SK-N-SH (cell line): ENCODE results near the gene BCL11A. TPM values are rescaled to one million over a fixed set of nuclear protein-coding genes. Genes with fewer than 3 reads are reported as not detected.

Experiments
- CTCF ChIA-PET: fragments of 300-600, 350-600 bp; formaldehyde crosslinking; extraction: SDS; loops from one replicate; lab custom pipeline; 2021; lab: Yijun Ruan, JAX
- POLR2A ChIA-PET: fragments of 350-600 bp; sonication (Branson Sonifier 250); formaldehyde crosslinking; extraction: SDS; loops from one replicate; lab custom pipeline; 2020; ENCODE audit warnings: antibody characterized with exemption, inconsistent platforms; lab: Yijun Ruan, JAX
- DNase-seq: peaks from one replicate; pipeline ENCODE4 v3.0.0; 2012
- H2AFZ ChIP-seq: fragments of 200-600 bp; sonication (generic); 2 replicates; pipeline ENCODE4 v1.8.1; 2016; ENCODE audit warnings: antibody characterized with exemption, mild to moderate bottlenecking, low read depth
- H3F3A ChIP-seq: fragments of 200-600 bp; sonication (generic); replicated peaks from 2 replicates; pipeline ENCODE3; 2016; ENCODE audit warnings: antibody characterized with exemption, mild to moderate bottlenecking; ENCODE audit not compliant: insufficient read depth
- H3K27ac ChIP-seq, 2 experiments: fragments of 200-500 bp in 1 of 2; fragments of 200-600 bp in 1 of 2; sonication (Bioruptor generic) in 1 of 2; sonication (generic), shearing (Covaris generic) in 1 of 2; 2 replicates each; pipeline versions ENCODE4 v1.5.1 to v1.6.1; 2014 to 2016; ENCODE audit warnings: low read depth in 2 of 2, inconsistent platforms in 1 of 2, low read length in 1 of 2, mild to moderate bottlenecking in 1 of 2, mixed read lengths in 1 of 2
- H3K27me3 ChIP-seq: fragments of 200-600 bp; sonication (generic), shearing (Covaris generic); 2 replicates; pipeline ENCODE4 v1.6.1; 2016; ENCODE audit warnings: mixed run types; ENCODE audit not compliant: insufficient read depth
- H3K36me3 ChIP-seq, 2 experiments: fragments of 200-500 bp in 1 of 2; fragments of 200-600 bp in 1 of 2; sonication (Bioruptor generic) in 1 of 2; sonication (generic) in 1 of 2; replicated peaks in 1 of 2; 2 replicates each; pipeline versions ENCODE3 to v1.5.1; 2014 to 2016; ENCODE audit warnings: low read length in 1 of 2, mild to moderate bottlenecking in 1 of 2; ENCODE audit not compliant: insufficient read depth in 2 of 2, control insufficient read depth in 1 of 2
- H3K4me1 ChIP-seq, 2 experiments: fragments of 200-500 bp in 1 of 2; fragments of 200-600 bp in 1 of 2; sonication (Bioruptor generic) in 1 of 2; sonication (generic), shearing (Covaris generic) in 1 of 2; 2 replicates each; pipeline versions ENCODE4 v1.5.1 to v1.6.1; 2014 to 2016; ENCODE audit warnings: low read depth in 1 of 2, low read length in 1 of 2, mixed run types in 1 of 2; ENCODE audit not compliant: insufficient read depth in 2 of 2, control insufficient read depth in 1 of 2
- H3K4me2 ChIP-seq: fragments of 200-600 bp; sonication (generic), shearing (Covaris generic); 2 replicates; pipeline ENCODE4 v1.6.1; 2017; ENCODE audit warnings: mixed run types
- H3K4me3 ChIP-seq, 2 experiments: fragments of 200-500 bp in 1 of 2; fragments of 200-600 bp in 1 of 2; sonication (Bioruptor generic) in 1 of 2; sonication (generic), shearing (Covaris generic) in 1 of 2; 2 replicates each; pipeline versions ENCODE4 v1.5.1 to v1.8.1; 2014 to 2016; ENCODE audit warnings: low read depth in 2 of 2, inconsistent platforms in 1 of 2, low read length in 1 of 2, mild to moderate bottlenecking in 1 of 2, mixed read lengths in 1 of 2, moderate library complexity in 1 of 2
- H3K79me2 ChIP-seq: fragments of 200-600 bp; sonication (generic); 2 replicates; pipeline ENCODE4 v1.8.1; 2017; ENCODE audit warnings: mild to moderate bottlenecking; ENCODE audit not compliant: insufficient read depth
- H3K9ac ChIP-seq: fragments of 200-600 bp; sonication (generic); 2 replicates; pipeline ENCODE4 v1.6.1; 2017; ENCODE audit warnings: mixed run types
- H3K9me2 ChIP-seq: fragments of 200-600 bp; sonication (generic); 2 replicates; pipeline ENCODE4 v1.6.1; 2017; ENCODE audit warnings: mixed run types
- H3K9me3 ChIP-seq: fragments of 200-600 bp; sonication (generic); 2 replicates; pipeline ENCODE4 v1.6.1; 2017; ENCODE audit warnings: mixed run types, mild to moderate bottlenecking, moderate library complexity
- H4K20me1 ChIP-seq: fragments of 200-600 bp; sonication (generic); 2 replicates; pipeline ENCODE4 v1.6.1; 2017; ENCODE audit warnings: mild to moderate bottlenecking, mixed run types; ENCODE audit not compliant: insufficient read depth
- EZH2phosphoT487 ChIP-seq: fragments of 200-600 bp; sonication (generic); IDR thresholded peaks from 2 replicates; pipeline ENCODE4 v1.6.1; 2017; ENCODE audit warnings: low read depth, mixed run types, mild to moderate bottlenecking, antibody characterized with exemption, moderate library complexity, borderline replicate concordance
- FOSL2 ChIP-seq: IDR thresholded peaks from 2 replicates; pipeline ENCODE4 v1.4.0; 2012; ENCODE audit warnings: low read depth, mild to moderate bottlenecking, moderate library complexity, borderline replicate concordance
- FOXJ3 ChIP-seq: sonication (generic); formaldehyde crosslinking; IDR thresholded peaks from 2 replicates; pipeline ENCODE4 v1.5.1; 2020; ENCODE audit warnings: mild to moderate bottlenecking, missing genetic modification reagents
- FOXM1 ChIP-seq: IDR thresholded peaks from 2 replicates; pipeline ENCODE4 v1.4.0; 2012; ENCODE audit warnings: low read depth, mild to moderate bottlenecking
- GABPA ChIP-seq: IDR thresholded peaks from 2 replicates; pipeline ENCODE4 v1.4.0; 2012; ENCODE audit warnings: low read depth, mild to moderate bottlenecking
- GATA2 ChIP-seq: sonication (generic); formaldehyde crosslinking; IDR thresholded peaks from 2 replicates; pipeline ENCODE4 v1.5.0; 2020; ENCODE audit warnings: mild to moderate bottlenecking, missing genetic modification reagents
- IRF3 ChIP-seq: fragments of 150-350 bp; IDR thresholded peaks from 2 replicates; pipeline ENCODE4 v1.6.1; 2016; ENCODE audit warnings: mild to moderate bottlenecking, low read depth, low read length
- MXI1 ChIP-seq: IDR thresholded peaks from 2 replicates; pipeline ENCODE4 v1.6.1; 2012; ENCODE audit warnings: mild to moderate bottlenecking, low read depth, low read length, improper control_type of control experiment
- NFIC ChIP-seq: IDR thresholded peaks from 2 replicates; pipeline ENCODE4 v1.4.0; 2012; ENCODE audit warnings: borderline replicate concordance
- RAD21 ChIP-seq: IDR thresholded peaks from 2 replicates; pipeline ENCODE4 v1.6.1; 2012; ENCODE audit warnings: mild to moderate bottlenecking, low read length
- RCOR1 ChIP-seq: fragments of 150-350 bp; IDR thresholded peaks from 2 replicates; pipeline ENCODE4 v1.6.1; 2017; ENCODE audit warnings: antibody characterized with exemption, low read length
- RXRA ChIP-seq: IDR thresholded peaks from 2 replicates; pipeline ENCODE4 v1.4.0; 2012; ENCODE audit warnings: low read depth, mild to moderate bottlenecking, borderline replicate concordance
- SIN3A ChIP-seq: IDR thresholded peaks from 2 replicates; pipeline ENCODE4 v1.6.1; 2012; ENCODE audit warnings: low read depth, mild to moderate bottlenecking, low read length, moderate library complexity, borderline replicate concordance
- SMC3 ChIP-seq: IDR thresholded peaks from 2 replicates; pipeline ENCODE4 v1.6.1; 2012; ENCODE audit warnings: low read depth, low read length, improper control_type of control experiment
- TAF1 ChIP-seq: IDR thresholded peaks from 2 replicates; pipeline ENCODE4 v1.6.1; 2012; ENCODE audit warnings: low read depth, mild to moderate bottlenecking, low read length, moderate library complexity, borderline replicate concordance
- TCF12 ChIP-seq: IDR thresholded peaks from 2 replicates; pipeline ENCODE4 v1.4.0; 2012
- YY1 ChIP-seq: IDR thresholded peaks from 2 replicates; pipeline ENCODE4 v1.4.0; 2012; ENCODE audit warnings: low read depth, mild to moderate bottlenecking
- WGBS: methylation state at CpG from one replicate; pipeline ENCODE4 v1.1.6; 2017; ENCODE audit warnings: low lambda C conversion rate; 5-methylcytosine and 5-hydroxymethylcytosine counted together
- polyA plus RNA-seq, 3 experiments: library from polyadenylated mRNA; depleted of rRNA; stranded (reverse); fragments of >200 nt; gene quantifications; 2 replicates each; pipeline ENCODE4 v1.2.3, GENCODE V29; 2012
- TF ChIP-seq, protein P1 (sequence below): IDR thresholded peaks from 2 replicates; pipeline ENCODE4; 2012
- TF ChIP-seq, protein P2 (sequence below): fragments of 200-600 bp; sonication (generic); IDR thresholded peaks from 2 replicates; pipeline ENCODE4 v1.6.1; 2017; ENCODE audit warnings: antibody characterized with exemption, mild to moderate bottlenecking, moderate library complexity

The BCL11A gene
- polyA plus RNA-seq, 1 of the 3 experiments (the other 2 are of a cell fraction) = 1.9 TPM

DNA sequence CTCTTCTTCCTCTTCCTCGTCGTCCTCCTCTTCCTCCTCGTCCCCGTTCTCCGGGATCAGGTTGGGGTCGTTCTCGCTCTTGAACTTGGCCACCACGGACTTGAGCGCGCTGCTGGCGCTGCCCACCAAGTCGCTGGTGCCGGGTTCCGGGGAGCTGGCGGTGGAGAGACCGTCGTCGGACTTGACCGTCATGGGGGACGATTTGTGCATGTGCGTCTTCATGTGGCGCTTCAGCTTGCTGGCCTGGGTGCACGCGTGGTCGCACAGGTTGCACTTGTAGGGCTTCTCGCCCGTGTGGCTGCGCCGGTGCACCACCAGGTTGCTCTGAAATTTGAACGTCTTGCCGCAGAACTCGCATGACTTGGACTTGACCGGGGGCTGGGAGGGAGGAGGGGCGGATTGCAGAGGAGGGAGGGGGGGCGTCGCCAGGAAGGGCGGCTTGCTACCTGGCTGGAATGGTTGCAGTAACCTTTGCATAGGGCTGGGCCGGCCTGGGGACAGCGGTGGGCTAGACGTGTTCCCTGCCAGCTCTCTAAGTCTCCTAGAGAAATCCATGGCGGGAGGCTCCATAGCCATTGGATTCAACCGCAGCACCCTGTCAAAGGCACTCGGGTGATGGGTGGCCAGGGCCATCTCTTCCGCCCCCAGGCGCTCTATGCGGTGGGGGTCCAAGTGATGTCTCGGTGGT is 91.9 kb downstream of the BCL11A start:
- no peaks in the 10 kb centered on the region for H3K9me2 ChIP-seq
- no peak overlapping the region for H3K4me2 ChIP-seq
- H3K36me3 ChIP-seq = peaks cover 3 to 10% of the 10 kb centered on the region in 2 experiments
- no peak overlapping the region for H3K27ac ChIP-seq
- H3K9me3 ChIP-seq = no peaks in the 10 kb centered on the region
- WGBS = 93% methylated on average over 47 of the region's 47 CpGs
- H3K79me2 ChIP-seq = no peaks in the 10 kb centered on the region
- H3K9ac ChIP-seq = no peak overlapping the region
- H3F3A ChIP-seq = peaks cover 4% of the 10 kb centered on the region
- H3K4me1 ChIP-seq = no peaks in the 10 kb centered on the region
- no peak for DNase-seq
- no peak overlapping the region for H3K4me3 ChIP-seq
- TF ChIP-seq EZH2phosphoT487 (no peak), GABPA (no peak), YY1 (no peak), FOSL2 (no peak), NFIC (no peak), SIN3A (no peak), RCOR1 (no peak), GATA2 (no peak), RAD21 (no peak), TAF1 (no peak), SMC3 (no peak), TCF12 (no peak), FOXJ3 (no peak), IRF3 (no peak), RXRA (no peak), FOXM1 (no peak), MXI1 (no peak)
- TF ChIP-seq, protein P1, sequence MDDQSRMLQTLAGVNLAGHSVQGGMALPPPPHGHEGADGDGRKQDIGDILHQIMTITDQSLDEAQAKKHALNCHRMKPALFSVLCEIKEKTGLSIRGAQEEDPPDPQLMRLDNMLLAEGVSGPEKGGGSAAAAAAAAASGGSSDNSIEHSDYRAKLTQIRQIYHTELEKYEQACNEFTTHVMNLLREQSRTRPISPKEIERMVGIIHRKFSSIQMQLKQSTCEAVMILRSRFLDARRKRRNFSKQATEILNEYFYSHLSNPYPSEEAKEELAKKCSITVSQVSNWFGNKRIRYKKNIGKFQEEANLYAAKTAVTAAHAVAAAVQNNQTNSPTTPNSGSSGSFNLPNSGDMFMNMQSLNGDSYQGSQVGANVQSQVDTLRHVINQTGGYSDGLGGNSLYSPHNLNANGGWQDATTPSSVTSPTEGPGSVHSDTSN = no peak
- TF ChIP-seq, protein P2, sequence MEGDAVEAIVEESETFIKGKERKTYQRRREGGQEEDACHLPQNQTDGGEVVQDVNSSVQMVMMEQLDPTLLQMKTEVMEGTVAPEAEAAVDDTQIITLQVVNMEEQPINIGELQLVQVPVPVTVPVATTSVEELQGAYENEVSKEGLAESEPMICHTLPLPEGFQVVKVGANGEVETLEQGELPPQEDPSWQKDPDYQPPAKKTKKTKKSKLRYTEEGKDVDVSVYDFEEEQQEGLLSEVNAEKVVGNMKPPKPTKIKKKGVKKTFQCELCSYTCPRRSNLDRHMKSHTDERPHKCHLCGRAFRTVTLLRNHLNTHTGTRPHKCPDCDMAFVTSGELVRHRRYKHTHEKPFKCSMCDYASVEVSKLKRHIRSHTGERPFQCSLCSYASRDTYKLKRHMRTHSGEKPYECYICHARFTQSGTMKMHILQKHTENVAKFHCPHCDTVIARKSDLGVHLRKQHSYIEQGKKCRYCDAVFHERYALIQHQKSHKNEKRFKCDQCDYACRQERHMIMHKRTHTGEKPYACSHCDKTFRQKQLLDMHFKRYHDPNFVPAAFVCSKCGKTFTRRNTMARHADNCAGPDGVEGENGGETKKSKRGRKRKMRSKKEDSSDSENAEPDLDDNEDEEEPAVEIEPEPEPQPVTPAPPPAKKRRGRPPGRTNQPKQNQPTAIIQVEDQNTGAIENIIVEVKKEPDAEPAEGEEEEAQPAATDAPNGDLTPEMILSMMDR = no peak
- ChIA-PET CTCF (no interaction called here), POLR2A (no interaction called here)
- no peaks in the 10 kb centered on the region for H3K27me3 ChIP-seq
- H4K20me1 ChIP-seq = no peaks in the 10 kb centered on the region
- H2AFZ ChIP-seq = no peak overlapping the region
